ENCODE measurements around the gene PTPN21. TPM values are rescaled to one million over a fixed set of nuclear protein-coding genes. Genes with fewer than 3 reads are reported as not detected.

The PTPN21 gene
- total and polyA plus RNA-seq, 5 experiments from 2014 or later, result not detected

GRCh38 chr14:88493392-88494185, 61.2 kb downstream of the PTPN21 start:
- Mint-ChIP-seq H3K36me3 (no peaks in the 10 kb centered on the region), H3K27ac (no peak overlapping the region), H3K27me3 (peaks cover 3 to 17% (median 8%) of the 10 kb centered on the region in 5 donors), H3K4me1 (peaks cover 0 to 11% (median 1%) of the 10 kb centered on the region in 4 donors), H3K4me3 (no peak overlapping the region), H3K9me3 (no peaks in the 10 kb centered on the region)
- ATAC-seq (no peak), DNase-seq (no peak)
- POLR2A ChIA-PET, result no interaction called here

- no peaks in the 10 kb centered on the region for H3K9me3 Mint-ChIP-seq
- H3K27ac Mint-ChIP-seq, result no peak overlapping the region
- ATAC-seq (peak; percentile 78 to 85), DNase-seq (peak; percentile 21 to 78 (median 62))
- peaks cover 2 to 17% (median 10%) of the 10 kb centered on the region in 5 donors for H3K27me3 Mint-ChIP-seq
- no peak overlapping the region for H3K4me3 Mint-ChIP-seq
- peaks cover 0 to 11% (median 1%) of the 10 kb centered on the region in 4 donors for H3K4me1 Mint-ChIP-seq
- H3K36me3 Mint-ChIP-seq, result no peaks in the 10 kb centered on the region
- POLR2A ChIA-PET, result no interaction called here
These were observed 62.3 kb downstream of the PTPN21 start for GRCh38 chr14:88492272-88493089.

GRCh38 chr14:88490168-88490567, 64.6 kb downstream of the PTPN21 start:
- POLR2A ChIA-PET, result no interaction called here
- H3K27me3 Mint-ChIP-seq, result peaks cover 2 to 17% (median 10%) of the 10 kb centered on the region in 5 donors
- ATAC-seq (no peak), DNase-seq (no peak)
- H3K4me1 Mint-ChIP-seq, result peaks cover 0 to 11% (median 1%) of the 10 kb centered on the region in 4 donors
- no peaks in the 10 kb centered on the region for H3K9me3 Mint-ChIP-seq
- H3K27ac Mint-ChIP-seq, result no peak overlapping the region
- no peaks in the 10 kb centered on the region for H3K36me3 Mint-ChIP-seq
- H3K4me3 Mint-ChIP-seq, result no peak overlapping the region

- H3K4me1 Mint-ChIP-seq, result peaks cover 0 to 11% (median 1%) of the 10 kb centered on the region in 4 donors
- H3K9me3 Mint-ChIP-seq, result no peaks in the 10 kb centered on the region
- H3K27ac Mint-ChIP-seq, result no peak overlapping the region
- no peaks in the 10 kb centered on the region for H3K36me3 Mint-ChIP-seq
- ATAC-seq (no peak), DNase-seq (no peak)
- peaks cover 2 to 17% (median 8%) of the 10 kb centered on the region in 5 donors for H3K27me3 Mint-ChIP-seq
- peak overlapping the region in 1 of 10 donors; percentile 50 for H3K4me3 Mint-ChIP-seq
- POLR2A ChIA-PET, result no interaction called here
These were observed 65.9 kb downstream of the PTPN21 start for GRCh38 chr14:88488897-88489296.

GRCh38 chr14:88488081-88488480, 66.7 kb downstream of the PTPN21 start:
- POLR2A ChIA-PET, result no interaction called here
- no peaks in the 10 kb centered on the region for H3K9me3 Mint-ChIP-seq
- no peaks in the 10 kb centered on the region for H3K36me3 Mint-ChIP-seq
- no peak overlapping the region for H3K27ac Mint-ChIP-seq
- peaks cover 0 to 11% (median 1%) of the 10 kb centered on the region in 4 donors for H3K4me1 Mint-ChIP-seq
- no peak for ATAC-seq
- H3K4me3 Mint-ChIP-seq, result no peak overlapping the region
- no peak for DNase-seq
- H3K27me3 Mint-ChIP-seq, result peaks cover 4 to 12% (median 7%) of the 10 kb centered on the region in 5 donors

- H3K9me3 Mint-ChIP-seq, result no peaks in the 10 kb centered on the region
- ATAC-seq (no peak), DNase-seq (no peak)
- H3K27ac Mint-ChIP-seq, result no peak overlapping the region
- H3K4me3 Mint-ChIP-seq, result no peak overlapping the region
- POLR2A ChIA-PET, result no interaction called here
- H3K27me3 Mint-ChIP-seq, result peaks cover 4 to 24% (median 17%) of the 10 kb centered on the region in 5 donors
- H3K4me1 Mint-ChIP-seq, result no peaks in the 10 kb centered on the region
- no peaks in the 10 kb centered on the region for H3K36me3 Mint-ChIP-seq
These were observed 72.3 kb downstream of the PTPN21 start for GRCh38 chr14:88482524-88482923.

- Mint-ChIP-seq H3K36me3 (no peaks in the 10 kb centered on the region), H3K4me3 (no peak overlapping the region), H3K9me3 (no peaks in the 10 kb centered on the region), H3K27me3 (peaks cover 4 to 24% (median 17%) of the 10 kb centered on the region in 5 donors), H3K27ac (no peak overlapping the region), H3K4me1 (no peaks in the 10 kb centered on the region)
- DNase-seq (no peak), ATAC-seq (no peak)
- POLR2A ChIA-PET, result no interaction called here
These were observed 73.0 kb downstream of the PTPN21 start for GRCh38 chr14:88481794-88482193.

- H3K27me3 Mint-ChIP-seq, result peaks cover 4 to 24% (median 17%) of the 10 kb centered on the region in 5 donors
- H3K4me3 Mint-ChIP-seq, result no peak overlapping the region
- DNase-seq (no peak), ATAC-seq (no peak)
- H3K9me3 Mint-ChIP-seq, result no peaks in the 10 kb centered on the region
- H3K4me1 Mint-ChIP-seq, result no peaks in the 10 kb centered on the region
- H3K36me3 Mint-ChIP-seq, result no peaks in the 10 kb centered on the region
- H3K27ac Mint-ChIP-seq, result peak overlapping the region in 1 of 10 donors; percentile 69
- POLR2A ChIA-PET, result no interaction called here
These were observed 73.7 kb downstream of the PTPN21 start for GRCh38 chr14:88481059-88481458.

GRCh38 chr14:88479574-88479987, 75.2 kb downstream of the PTPN21 start:
- POLR2A ChIA-PET, result no interaction called here
- no peak for ATAC-seq
- Mint-ChIP-seq H3K27me3 (peaks cover 4 to 24% (median 17%) of the 10 kb centered on the region in 5 donors), H3K9me3 (no peaks in the 10 kb centered on the region), H3K36me3 (no peaks in the 10 kb centered on the region), H3K4me1 (no peaks in the 10 kb centered on the region), H3K4me3 (no peak overlapping the region), H3K27ac (no peak overlapping the region)
- no peak for DNase-seq

GRCh38 chr14:88478931-88479330, 75.9 kb downstream of the PTPN21 start:
- Mint-ChIP-seq H3K27me3 (peaks cover 4 to 24% (median 14%) of the 10 kb centered on the region in 5 donors), H3K27ac (no peak overlapping the region), H3K36me3 (no peaks in the 10 kb centered on the region), H3K4me3 (no peak overlapping the region), H3K4me1 (no peaks in the 10 kb centered on the region), H3K9me3 (no peaks in the 10 kb centered on the region)
- POLR2A ChIA-PET, result no interaction called here
- ATAC-seq, result no peak
- DNase-seq, result no peak

GRCh38 chr14:88477513-88478250, 77.1 kb downstream of the PTPN21 start:
- H3K4me1 Mint-ChIP-seq, result no peaks in the 10 kb centered on the region
- peaks cover 2 to 18% (median 13%) of the 10 kb centered on the region in 5 donors for H3K27me3 Mint-ChIP-seq
- DNase-seq (no peak), ATAC-seq (no peak)
- POLR2A ChIA-PET, result no interaction called here
- H3K36me3 Mint-ChIP-seq, result no peaks in the 10 kb centered on the region
- H3K9me3 Mint-ChIP-seq, result no peaks in the 10 kb centered on the region
- no peak overlapping the region for H3K4me3 Mint-ChIP-seq
- no peak overlapping the region for H3K27ac Mint-ChIP-seq

- no peak overlapping the region for H3K4me3 Mint-ChIP-seq
- no peaks in the 10 kb centered on the region for H3K36me3 Mint-ChIP-seq
- DNase-seq, result no peak
- H3K9me3 Mint-ChIP-seq, result no peaks in the 10 kb centered on the region
- no peak for ATAC-seq
- POLR2A ChIA-PET, result no interaction called here
- no peaks in the 10 kb centered on the region for H3K4me1 Mint-ChIP-seq
- peaks cover 2 to 10% (median 4%) of the 10 kb centered on the region in 5 donors for H3K27me3 Mint-ChIP-seq
- no peak overlapping the region for H3K27ac Mint-ChIP-seq
These were observed 78.0 kb downstream of the PTPN21 start for GRCh38 chr14:88476825-88477224.
